Measurements from ENCODE around the gene MIOX. TPM values are rescaled to one million over a fixed set of nuclear protein-coding genes. Genes with fewer than 3 reads are reported as not detected.

Gene MIOX
- not detected in 2 replicates for total RNA-seq

DNA sequence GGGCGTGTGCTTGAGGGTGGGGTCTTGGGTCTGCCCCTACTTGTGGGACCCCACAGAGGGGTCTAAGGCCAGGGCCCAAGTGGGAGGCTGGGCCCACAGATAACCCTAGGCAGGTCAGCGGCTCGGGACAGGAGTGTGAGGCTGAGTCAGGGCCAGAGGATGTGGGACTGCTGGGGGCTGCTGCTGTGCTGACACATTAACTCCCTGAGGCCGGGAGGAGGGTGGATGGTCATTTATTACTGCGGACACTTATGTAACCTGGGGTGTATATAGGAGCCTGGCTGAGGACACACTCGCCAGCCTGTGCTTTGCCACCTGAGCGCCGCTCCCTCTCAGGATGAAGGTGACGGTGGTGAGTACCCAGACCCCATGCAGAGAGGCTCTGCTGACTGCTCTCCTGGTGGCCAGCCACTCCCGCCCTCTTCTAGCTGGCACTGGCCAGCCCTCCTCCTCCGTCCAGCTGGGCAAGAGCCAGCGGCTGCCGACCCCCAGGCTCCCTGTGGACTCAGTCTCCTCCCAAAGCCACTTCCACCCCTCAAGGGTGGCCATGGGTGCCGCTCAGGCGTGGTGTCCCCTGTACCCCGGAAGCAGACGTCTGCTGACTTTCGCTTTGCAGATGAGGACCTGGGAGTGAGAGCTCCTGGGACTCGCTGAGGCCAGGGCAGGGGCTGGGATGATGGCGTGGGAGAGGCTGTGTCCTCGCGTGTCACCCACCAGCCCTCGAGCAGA, at the start of gene MIOX:
TSS of gene MIOX (plus strand) at position 299 of the 729 bp plus-strand sequence. CDS start at position 338, 39 bp downstream.

GRCh38 chr22:50474710-50475651, 11.7 kb upstream of the MIOX start, which contains the start of gene SBF1:
TSS of gene SBF1 (minus strand) at chr22:50475035. CDS start at chr22:50474840, 195 bp downstream.

DNA sequence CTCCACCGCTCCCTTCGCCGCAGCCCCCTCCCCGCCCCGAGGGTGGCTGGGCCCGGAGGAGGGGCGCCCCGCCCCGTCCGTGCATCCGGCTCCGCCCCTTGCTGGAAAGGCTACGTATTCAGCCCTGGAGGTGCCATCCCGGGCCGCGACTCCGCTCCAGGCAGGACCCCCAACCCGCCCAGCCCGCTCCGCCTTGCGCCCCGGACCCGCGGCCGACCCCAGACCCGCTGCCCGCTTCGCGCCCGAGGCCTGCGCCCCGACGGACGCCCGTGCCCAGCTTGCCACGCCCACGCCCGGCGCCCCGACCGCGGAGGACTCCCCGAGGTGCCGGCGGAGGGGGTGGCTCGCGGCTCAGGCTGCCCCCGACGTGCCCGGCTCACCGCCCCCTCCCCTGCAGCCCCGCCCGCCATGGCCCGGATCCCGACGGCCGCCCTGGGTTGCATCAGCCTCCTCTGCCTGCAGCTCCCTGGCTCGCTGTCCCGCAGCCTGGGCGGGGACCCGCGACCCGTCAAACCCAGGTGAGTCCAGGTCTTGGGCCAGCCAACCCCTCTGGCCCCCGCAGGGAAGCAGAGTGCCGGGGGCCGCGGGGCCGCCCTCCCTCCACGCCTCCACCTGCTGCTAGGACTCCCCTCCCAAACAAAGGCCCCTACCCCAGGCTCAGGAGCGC, 5.1 kb upstream of the MIOX start, which contains the start of gene ADM2:
TSS of gene ADM2 (plus strand) at position 104 of the 667 bp plus-strand sequence. CDS start at position 409, 305 bp downstream.

DNA sequence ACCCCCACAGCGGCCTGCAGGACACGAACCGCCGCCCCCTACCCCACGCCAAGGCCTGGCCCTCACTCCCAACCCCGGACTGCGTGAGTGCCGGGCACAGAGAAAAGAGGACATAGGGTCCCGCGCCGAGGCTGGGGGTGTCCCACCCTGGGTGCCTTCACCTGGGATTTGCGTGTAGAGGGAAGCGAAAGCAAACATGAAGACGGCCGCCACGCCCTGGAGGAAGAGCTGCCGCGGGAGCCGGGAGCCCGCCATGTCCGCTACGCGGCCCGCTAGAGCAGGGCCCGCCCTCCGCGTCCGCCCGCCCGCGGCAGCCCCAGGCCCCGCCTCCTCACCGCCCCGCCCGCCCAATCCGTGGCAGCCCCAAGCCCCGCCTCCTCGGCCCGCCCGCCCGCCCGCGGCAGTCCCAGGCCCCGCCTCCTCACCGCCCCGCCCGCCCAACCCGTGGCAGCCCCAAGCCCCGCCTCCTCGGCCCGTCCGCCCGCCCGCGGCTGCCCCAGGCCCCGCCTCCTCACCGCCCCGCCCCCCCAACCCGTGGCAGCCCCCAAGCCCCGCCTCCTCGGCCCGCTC, 20.8 kb downstream of the MIOX start, which contains the start of gene LMF2:
TSS of gene LMF2 (minus strand) at position 282 of the 570 bp plus-strand sequence. CDS start at position 255, 27 bp downstream.

DNA sequence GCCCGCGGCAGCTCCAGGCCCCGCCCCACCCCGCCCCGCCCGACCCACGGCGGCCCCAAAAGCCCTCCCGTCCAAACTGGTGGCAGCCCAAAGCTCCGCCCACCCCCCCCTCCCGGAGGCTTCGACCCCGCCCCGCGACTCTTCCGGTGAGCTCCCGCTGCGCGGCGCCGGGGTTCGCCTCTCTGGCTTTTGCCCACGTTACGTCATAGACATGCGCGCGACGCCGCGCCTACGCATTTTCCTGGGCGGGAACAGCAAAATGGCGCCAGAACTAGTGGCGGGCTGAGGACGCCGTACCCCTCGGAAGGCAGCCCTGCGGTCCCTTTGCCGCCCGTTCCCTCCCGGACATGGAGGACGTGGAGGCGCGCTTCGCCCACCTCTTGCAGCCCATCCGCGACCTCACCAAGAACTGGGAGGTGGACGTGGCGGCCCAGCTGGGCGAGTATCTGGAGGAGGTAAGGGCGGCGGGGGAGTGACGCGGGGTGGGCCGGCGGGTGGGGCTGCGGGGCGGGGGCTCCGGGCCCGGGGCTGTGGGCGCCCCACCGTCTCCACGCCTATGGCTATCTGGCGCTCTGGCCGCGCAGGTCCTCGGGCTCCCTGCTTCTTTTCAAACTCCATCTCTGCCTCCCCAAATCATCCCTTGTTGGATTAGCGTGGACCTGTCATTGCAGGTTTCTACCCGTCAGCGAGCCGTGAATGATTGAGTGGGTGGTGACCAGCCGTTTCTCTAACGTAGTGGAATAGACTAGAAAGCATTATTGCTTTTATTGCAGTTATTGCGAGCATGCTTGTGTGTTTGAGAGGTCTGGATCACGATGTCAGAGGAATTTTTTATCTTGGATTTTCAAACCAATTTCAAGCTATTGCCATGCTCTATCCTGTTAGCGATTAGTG, 21.6 kb downstream of the MIOX start, which contains the start of gene NCAPH2:
TSS of gene NCAPH2 (plus strand) at position 234 of the 894 bp plus-strand sequence. CDS start at position 348, 114 bp downstream.

GRCh38 chr22:50525104-50525857, 38.6 kb downstream of the MIOX start, which contains the start of gene SCO2:
TSS of gene SCO2 (minus strand) at chr22:50525598. CDS start at chr22:50524411, 1,187 bp downstream.

DNA sequence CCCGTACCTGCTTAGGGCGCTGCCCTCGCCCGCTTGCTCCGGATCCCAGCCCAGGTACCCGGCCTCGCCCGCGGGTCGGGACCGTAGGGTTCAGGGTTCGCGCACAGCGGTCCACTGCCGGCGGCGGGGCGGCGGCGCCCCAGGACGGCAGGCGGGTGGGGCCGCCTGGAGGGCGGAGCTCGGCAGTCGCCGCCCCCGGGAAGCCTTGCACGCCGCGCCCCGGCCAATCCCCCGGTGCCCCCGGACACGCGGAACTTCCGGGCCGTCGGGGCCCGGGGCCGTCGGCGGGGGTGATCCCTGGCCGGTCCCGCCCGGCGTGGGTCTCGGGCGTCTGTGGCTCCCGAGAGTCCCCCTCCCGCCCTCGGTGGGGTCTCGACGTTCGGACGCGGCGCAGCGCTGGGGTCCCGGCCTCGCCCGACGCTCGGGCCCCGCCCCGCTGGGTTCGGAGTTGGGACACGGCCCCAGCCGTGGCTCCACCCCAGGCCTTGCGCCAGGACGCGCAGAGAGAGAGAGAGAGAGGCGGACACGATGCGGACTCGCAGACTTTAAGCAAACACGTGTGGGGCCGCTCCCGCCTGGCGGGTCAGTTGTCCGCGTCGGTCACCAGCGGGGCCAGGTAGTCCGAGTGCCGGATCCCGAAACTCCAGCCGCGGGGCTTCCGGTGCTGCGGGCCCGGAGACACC, 43.4 kb downstream of the MIOX start, which contains the start of gene TYMP:
TSS of gene TYMP (minus strand) at position 116 of the 683 bp plus-strand sequence. CDS start 303 bp downstream, outside the sequence.

Other genes starting within 250 kb of the MIOX start
- 14.5 and 25.8 TPM in 2 replicates for gene TUBGCP6, start 241.8 kb upstream of the MIOX start, total RNA-seq
- gene HDAC10, start 235.6 kb upstream of the MIOX start, total RNA-seq = 26.7 and 37.4 TPM in 2 replicates
- gene MAPK12, start 225.2 kb upstream of the MIOX start, total RNA-seq = 17.8 and 19.5 TPM in 2 replicates
- gene MAPK11, start 216.5 kb upstream of the MIOX start, total RNA-seq = 3.5 and 7.8 TPM in 2 replicates
- 184 and 221 TPM in 2 replicates for gene PLXNB2, start 179.2 kb upstream of the MIOX start, total RNA-seq
- 0.37 and 1.3 TPM in 2 replicates for gene DENND6B, start 159.8 kb upstream of the MIOX start, total RNA-seq
- 45.2 and 49.7 TPM in 2 replicates for gene PPP6R2, start 143.5 kb upstream of the MIOX start, total RNA-seq
- gene SBF1, start 11.8 kb upstream of the MIOX start, total RNA-seq = 62.7 and 82.7 TPM in 2 replicates
- gene ADM2, start 5.3 kb upstream of the MIOX start, total RNA-seq = 1.4 and 1.6 TPM in 2 replicates
- 46.5 and 55.9 TPM in 2 replicates for gene LMF2, start 20.8 kb downstream of the MIOX start, total RNA-seq
- gene NCAPH2, start 21.4 kb downstream of the MIOX start, total RNA-seq = 38.6 and 55.7 TPM in 2 replicates
- gene SCO2, start 38.7 kb downstream of the MIOX start, total RNA-seq = 1.8 TPM in 1 of 2 replicates, not detected in the other
- gene TYMP, start 43.2 kb downstream of the MIOX start, total RNA-seq = 41.4 and 51.3 TPM in 2 replicates
- gene KLHDC7B, start 59.0 kb downstream of the MIOX start, total RNA-seq = not detected in 2 replicates
- 1.1 TPM in 1 of 2 replicates, not detected in the other for gene SYCE3, start 76.1 kb downstream of the MIOX start, total RNA-seq
- gene CPT1B, start 91.6 kb downstream of the MIOX start, total RNA-seq = 1.1 and 1.5 TPM in 2 replicates
- gene CHKB, start 96.0 kb downstream of the MIOX start, total RNA-seq = 27.2 and 42.6 TPM in 2 replicates
- 0.35 and 0.65 TPM in 2 replicates for gene MAPK8IP2, start 113.9 kb downstream of the MIOX start, total RNA-seq
- 39.0 and 44.2 TPM in 2 replicates for gene ARSA, start 141.3 kb downstream of the MIOX start, total RNA-seq
- 1.8 and 3.1 TPM in 2 replicates for gene SHANK3, start 186.0 kb downstream of the MIOX start, total RNA-seq